ENCODE data around the gene SLC35F3. TPM values are rescaled to one million over a fixed set of nuclear protein-coding genes. Genes with fewer than 3 reads are reported as not detected.

The SLC35F3 gene
- total RNA-seq, 1 experiment from 2014 or later, result 0.94 TPM

- TF ChIP-seq MYBL2 (CRISPR knock-in tag; IDR thresholded peaks at IDR 0.05), result no peak
- TF ChIP-seq PREB (CRISPR knock-in tag; IDR thresholded peaks at IDR 0.05; ENCODE audit: borderline replicate concordance), result no peak
- TF ChIP-seq USF1 (CRISPR knock-in tag; IDR thresholded peaks at IDR 0.05), result no peak
- no peak for TF ChIP-seq IRF1 (CRISPR knock-in tag; IDR thresholded peaks at IDR 0.05)
- TF ChIP-seq JAZF1 (CRISPR knock-in tag; IDR thresholded peaks at IDR 0.05), result no peak
Observed at GRCh38 chr1:233912909-233913308, 8.4 kb downstream of the SLC35F3 start (continued).

GRCh38 chr1:233916706-233917105, 12.2 kb downstream of the SLC35F3 start:
- no peaks in the 10 kb centered on the region; the same call in none of the 2 replicates for H3K27me3 Mint-ChIP-seq (ENCODE audit: low read depth)
- no peak for TF ChIP-seq ZNF423 (CRISPR knock-in tag; IDR thresholded peaks at IDR 0.05)
- no peak for TF ChIP-seq CREM (CRISPR knock-in tag; IDR thresholded peaks at IDR 0.05)
- TF ChIP-seq ARID4B (CRISPR knock-in tag; IDR thresholded peaks at IDR 0.05; ENCODE audit: borderline replicate concordance), result no peak
- TF ChIP-seq HMGA2 (CRISPR knock-in tag; IDR thresholded peaks at IDR 0.05), result no peak
- TF ChIP-seq ZNF512 (CRISPR knock-in tag; IDR thresholded peaks at IDR 0.05; ENCODE audit: borderline replicate concordance), result no peak
- no peak for TF ChIP-seq GRHL2 (CRISPR knock-in tag; IDR thresholded peaks at IDR 0.05; ENCODE audit: insufficient replicate concordance, severe bottlenecking)
- TF ChIP-seq CREB1 (CRISPR knock-in tag; IDR thresholded peaks at IDR 0.05), result no peak
- TF ChIP-seq PREB (CRISPR knock-in tag; IDR thresholded peaks at IDR 0.05; ENCODE audit: borderline replicate concordance), result no peak
- no peak for TF ChIP-seq STAT6 (CRISPR knock-in tag; conservative IDR thresholded peaks at IDR 0.05; ENCODE audit: low read depth)
- no peak for TF ChIP-seq CTCF (IDR thresholded peaks at IDR 0.05)
- no peak for TF ChIP-seq ZSCAN18 (CRISPR knock-in tag; IDR thresholded peaks at IDR 0.05)
- TF ChIP-seq ELF4 (CRISPR knock-in tag; IDR thresholded peaks at IDR 0.05; ENCODE audit: low read depth), result no peak
- TF ChIP-seq MYBL2 (CRISPR knock-in tag; IDR thresholded peaks at IDR 0.05), result no peak
- ChIA-PET CTCF (interaction anchor here (1.2 kb wide), 1 partner anchor 12 kb away, joined by 4 read pairs; no protein-coding TSS in a partner anchor), POLR2A (no interaction called here)
- no peak for ATAC-seq
- no peak overlapping the region for H3K4me3 Mint-ChIP-seq
- H3K4me1 Mint-ChIP-seq, result peaks cover 11% of the 10 kb centered on the region
- H3K27ac Mint-ChIP-seq, result no peak overlapping the region
- H3K9me3 Mint-ChIP-seq, result peaks cover 23% of the 10 kb centered on the region
- H3K36me3 Mint-ChIP-seq, result peaks cover 18% of the 10 kb centered on the region
- DNase-seq (ENCODE audit: low spot score), result no peak
